Lower lobe of right lung (tissue), 2 donors: ENCODE results near the gene ARHGAP32. TPM values are rescaled to one million over a fixed set of nuclear protein-coding genes. Genes with fewer than 3 reads are reported as not detected.

Source experiments
- ATAC-seq, 2 donors: fragments of 200-7000 bp; cut with Tn5 transposase; one replicate each; pipeline ENCODE4 v1.9.1; 2020 to 2022; ENCODE audit warnings: mild to moderate bottlenecking in 2 of 2, moderate library complexity in 2 of 2
- DNase-seq: peaks from one replicate; pipeline ENCODE4 v3.0.0-alpha.2; 2020
- H3K27ac ChIP-seq: fragments of 200-600 bp; one replicate; pipeline ENCODE4 v1.8.0; 2022
- H3K27me3 ChIP-seq: fragments of 200-600 bp; one replicate; pipeline ENCODE4 v1.8.0; 2022; ENCODE audit warnings: low read depth
- H3K36me3 ChIP-seq: fragments of 200-600 bp; one replicate; pipeline ENCODE4 v1.8.0; 2022; ENCODE audit warnings: mild to moderate bottlenecking
- H3K4me1 ChIP-seq: fragments of 200-600 bp; one replicate; pipeline ENCODE4 v1.8.0; 2022
- H3K4me3 ChIP-seq: fragments of 200-600 bp; one replicate; pipeline ENCODE4 v1.8.0; 2022; ENCODE audit warnings: mild to moderate bottlenecking
- H3K9me3 ChIP-seq: fragments of 200-600 bp; one replicate; pipeline ENCODE4 v1.8.0; 2022
- intact Hi-C: fragments of 100-400 bp; cut with DNase I; formaldehyde crosslinking; loops from one replicate; pipeline ENCODE4 v1.11.0; 2022
- total RNA-seq: library from RNA; stranded (reverse); fragmentation: NEBNext Ultra II Directional; extraction: Animal tissue kit (Norgen Biotek cat#: 25700); gene quantifications from one replicate; pipeline ENCODE4 v1.2.1, GENCODE V29; 2021
- TF ChIP-seq, protein P1 (sequence below): fragments of 200-600 bp; IDR thresholded peaks from one replicate; pipeline ENCODE4 v1.8.0; 2022; ENCODE audit warnings: antibody characterized with exemption, mild to moderate bottlenecking
- donor health status: DM: no; HTN: yes; CAD: no; lungs with severe emphysema.

ARHGAP32 gene
- total RNA-seq, 1 donor from 2014 or later: 27.9 TPM

DNA sequence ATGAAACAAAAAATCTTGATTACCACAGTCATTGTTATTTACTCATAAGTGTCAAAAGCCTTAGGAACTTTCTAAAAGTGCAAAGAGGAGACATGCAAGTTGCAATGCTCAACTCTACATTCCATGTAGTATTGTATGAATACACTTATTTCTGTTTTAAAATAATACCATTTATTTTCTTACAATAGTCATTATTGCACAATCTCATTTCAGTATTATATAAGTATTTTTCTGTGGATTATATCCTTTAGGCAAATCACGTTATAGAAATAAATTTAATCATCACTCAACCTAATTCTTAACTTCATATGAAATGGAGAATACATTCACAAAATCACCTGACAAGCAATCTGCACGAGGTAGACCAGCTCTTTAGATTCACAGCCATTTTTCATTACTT is 98.8 kb downstream of the ARHGAP32 start:
- intact Hi-C loops: no loop called here

DNA sequence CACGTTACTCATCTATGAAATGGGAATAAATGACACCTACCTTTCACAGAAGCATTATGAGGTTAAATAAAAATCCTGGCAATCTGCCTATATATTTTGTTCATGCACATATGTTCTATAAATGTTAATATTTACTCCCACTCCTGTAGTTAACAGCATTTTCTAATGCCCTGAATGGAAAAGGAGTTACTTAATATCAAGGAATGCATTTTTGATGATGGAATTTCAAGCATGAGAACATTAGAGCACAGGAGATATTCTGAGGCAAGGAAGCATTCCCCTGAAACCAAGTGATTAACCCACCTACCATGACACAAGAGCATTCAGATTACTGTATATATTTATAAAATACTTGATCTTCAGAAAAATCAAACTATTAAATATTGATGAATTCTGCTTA is 102.1 kb downstream of the ARHGAP32 start:
- no peak for DNase-seq

More for the DNA sequence above, 98.8 kb downstream of the ARHGAP32 start:
- no peaks in the 10 kb centered on the region for H3K4me1 ChIP-seq
- H3K27ac ChIP-seq: no peak overlapping the region
- TF ChIP-seq, protein P1, sequence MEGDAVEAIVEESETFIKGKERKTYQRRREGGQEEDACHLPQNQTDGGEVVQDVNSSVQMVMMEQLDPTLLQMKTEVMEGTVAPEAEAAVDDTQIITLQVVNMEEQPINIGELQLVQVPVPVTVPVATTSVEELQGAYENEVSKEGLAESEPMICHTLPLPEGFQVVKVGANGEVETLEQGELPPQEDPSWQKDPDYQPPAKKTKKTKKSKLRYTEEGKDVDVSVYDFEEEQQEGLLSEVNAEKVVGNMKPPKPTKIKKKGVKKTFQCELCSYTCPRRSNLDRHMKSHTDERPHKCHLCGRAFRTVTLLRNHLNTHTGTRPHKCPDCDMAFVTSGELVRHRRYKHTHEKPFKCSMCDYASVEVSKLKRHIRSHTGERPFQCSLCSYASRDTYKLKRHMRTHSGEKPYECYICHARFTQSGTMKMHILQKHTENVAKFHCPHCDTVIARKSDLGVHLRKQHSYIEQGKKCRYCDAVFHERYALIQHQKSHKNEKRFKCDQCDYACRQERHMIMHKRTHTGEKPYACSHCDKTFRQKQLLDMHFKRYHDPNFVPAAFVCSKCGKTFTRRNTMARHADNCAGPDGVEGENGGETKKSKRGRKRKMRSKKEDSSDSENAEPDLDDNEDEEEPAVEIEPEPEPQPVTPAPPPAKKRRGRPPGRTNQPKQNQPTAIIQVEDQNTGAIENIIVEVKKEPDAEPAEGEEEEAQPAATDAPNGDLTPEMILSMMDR: no peak
- H3K9me3 ChIP-seq: peaks cover 15% of the 10 kb centered on the region
- H3K4me3 ChIP-seq: no peak overlapping the region
- no peaks in the 10 kb centered on the region for H3K36me3 ChIP-seq
- DNase-seq (no peak), ATAC-seq (no peak)
- H3K27me3 ChIP-seq: no peaks in the 10 kb centered on the region

GRCh38 chr11:129089279-129089678 is 102.8 kb downstream of the ARHGAP32 start:
- H3K27me3 ChIP-seq: no peaks in the 10 kb centered on the region
- H3K4me1 ChIP-seq: no peaks in the 10 kb centered on the region
- TF ChIP-seq, protein P1: no peak
- H3K9me3 ChIP-seq: peaks cover 4% of the 10 kb centered on the region
- intact Hi-C loops: no loop called here
- DNase-seq (no peak), ATAC-seq (no peak)
- no peak overlapping the region for H3K27ac ChIP-seq
- H3K4me3 ChIP-seq: no peak overlapping the region
- H3K36me3 ChIP-seq: no peaks in the 10 kb centered on the region

More for the DNA sequence above, 102.1 kb downstream of the ARHGAP32 start:
- Histone ChIP-seq H3K4me1 (no peaks in the 10 kb centered on the region), H3K27me3 (no peaks in the 10 kb centered on the region), H3K27ac (no peak overlapping the region), H3K9me3 (no peaks in the 10 kb centered on the region), H3K36me3 (no peaks in the 10 kb centered on the region), H3K4me3 (no peak overlapping the region)
- TF ChIP-seq, protein P1: no peak
- ATAC-seq: no peak
- intact Hi-C loops: no loop called here

DNA sequence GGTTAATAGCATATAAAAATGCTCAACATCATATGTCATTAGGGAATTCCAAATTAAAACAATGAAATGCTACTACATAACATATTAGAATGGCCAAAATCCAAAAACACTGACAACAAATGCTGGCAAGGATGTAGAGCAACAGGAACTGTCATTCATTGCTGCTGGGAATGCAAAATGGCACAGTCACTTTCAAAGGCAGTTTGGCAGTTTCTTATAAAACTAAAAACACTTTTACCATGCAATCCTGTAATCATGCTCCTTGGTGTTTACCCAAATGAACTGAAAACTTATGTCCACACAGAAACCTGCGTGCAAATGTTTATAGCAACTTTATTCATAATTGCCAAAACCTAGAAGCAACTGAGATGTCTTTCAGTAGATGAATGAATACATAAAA is 105.1 kb downstream of the ARHGAP32 start:
- Histone ChIP-seq H3K9me3 (peaks cover 22% of the 10 kb centered on the region), H3K4me1 (no peaks in the 10 kb centered on the region), H3K4me3 (no peak overlapping the region), H3K27ac (no peak overlapping the region), H3K36me3 (no peaks in the 10 kb centered on the region), H3K27me3 (no peaks in the 10 kb centered on the region)
- intact Hi-C loops: no loop called here
- ATAC-seq (no peak), DNase-seq (no peak)
- TF ChIP-seq, protein P1: no peak

GRCh38 chr11:129077191-129077590 is 114.9 kb downstream of the ARHGAP32 start:
- Histone ChIP-seq H3K4me3 (no peak overlapping the region), H3K27me3 (no peaks in the 10 kb centered on the region), H3K36me3 (no peaks in the 10 kb centered on the region), H3K27ac (no peak overlapping the region), H3K4me1 (no peaks in the 10 kb centered on the region), H3K9me3 (peaks cover under 1% of the 10 kb centered on the region)
- ATAC-seq (no peak), DNase-seq (no peak)
- TF ChIP-seq, protein P1: no peak
- intact Hi-C loops: no loop called here

DNA sequence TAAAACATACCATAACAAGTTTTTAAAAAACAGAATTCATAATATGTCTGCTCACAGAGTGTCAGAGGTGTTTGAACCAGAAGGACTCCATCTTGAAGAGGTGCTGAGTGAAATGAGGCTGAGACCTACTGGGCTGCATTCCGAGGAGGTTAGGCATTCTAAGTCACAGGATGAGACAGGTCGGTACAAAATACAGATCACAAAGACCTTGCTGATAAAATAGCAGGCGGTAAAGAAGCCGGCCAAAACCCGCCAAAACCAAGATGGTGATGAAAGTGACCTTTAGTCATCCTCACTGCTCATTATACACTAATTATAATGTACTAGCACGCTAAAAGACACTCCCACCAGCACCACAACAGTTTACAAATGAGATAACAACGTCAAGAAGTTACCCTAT is 116.4 kb downstream of the ARHGAP32 start:
- no peak overlapping the region for H3K27ac ChIP-seq
- no peak for DNase-seq
- no peak overlapping the region for H3K4me3 ChIP-seq
- ATAC-seq: no peak
- H3K27me3 ChIP-seq: no peaks in the 10 kb centered on the region
- no peaks in the 10 kb centered on the region for H3K4me1 ChIP-seq
- H3K9me3 ChIP-seq: no peaks in the 10 kb centered on the region
- TF ChIP-seq, protein P1: no peak
- no peaks in the 10 kb centered on the region for H3K36me3 ChIP-seq
- intact Hi-C loops: no loop called here
